HG02798 (cell line): ENCODE measurements around the gene ZNF107.
"Not testable (repeated sequence)": the region's sequence is repeated elsewhere in the genome, so short reads cannot be mapped to it uniquely, and the experiment has no call there.

Experiments
- ATAC-seq: cut with Tn5 transposase; IDR thresholded peaks from one replicate; pipeline ENCODE4 v1.9.1; 2021; ENCODE audit warnings: mild to moderate bottlenecking; ENCODE audit not compliant: unreplicated experiment, poor library complexity

ZNF107 gene

GRCh38 chr7:64729089-64729848 lies 63.3 kb downstream of the ZNF107 start:
- no peak for ATAC-seq

- ATAC-seq: no peak
Observed at GRCh38 chr7:64733550-64734240, 67.8 kb downstream of the ZNF107 start.

- ATAC-seq: no peak
Observed at GRCh38 chr7:64736575-64736974, 70.6 kb downstream of the ZNF107 start.

GRCh38 chr7:64738403-64738802 lies 72.5 kb downstream of the ZNF107 start:
- not testable (repeated sequence) for ATAC-seq

- ATAC-seq: not testable (repeated sequence)
Observed at GRCh38 chr7:64738953-64739352, 73.0 kb downstream of the ZNF107 start.

GRCh38 chr7:64744680-64745079 lies 78.7 kb downstream of the ZNF107 start:
- ATAC-seq: no peak

- no peak for ATAC-seq
Observed at GRCh38 chr7:64747802-64748201, 81.9 kb downstream of the ZNF107 start.

GRCh38 chr7:64753032-64753431 lies 87.1 kb downstream of the ZNF107 start:
- no peak for ATAC-seq

- no peak for ATAC-seq
Observed at GRCh38 chr7:64755865-64756264, 89.9 kb downstream of the ZNF107 start.

- ATAC-seq: no peak
Observed at GRCh38 chr7:64758151-64758550, 92.2 kb downstream of the ZNF107 start.
